ENCODE measurements around the gene AGAP1.

GRCh38 chr2:235569837-235570236, 76.0 kb downstream of the AGAP1 start:
- TF ChIP-seq POLR2A (IDR thresholded peaks at IDR 0.05; ENCODE audit: low read depth, low read length) (no peak), TAF1 (IDR thresholded peaks at IDR 0.05; ENCODE audit: low read depth, low read length) (no peak), POLR2AphosphoS5 (IDR thresholded peaks at IDR 0.05; ENCODE audit: low read depth, low read length) (no peak), SPI1 (IDR thresholded peaks at IDR 0.05; ENCODE audit: low read depth, low read length) (peak; percentile 26; the same call in 1 of the 2 replicates)
